Peyer's patch (tissue), 4 donors: ENCODE data around the gene MGMT. TPM values are rescaled to one million over a fixed set of nuclear protein-coding genes. Genes with fewer than 3 reads are reported as not detected.
A peak's percentile ranks its signal among the peaks of the same experiment; 100 is the strongest.

ENCODE experiments used
- DNase-seq, 3 donors: peaks; one replicate each; pipeline ENCODE4 v3.0.0-alpha.2; 2017 to 2019
- H3K27ac ChIP-seq, 4 donors: fragments of 200-600 bp; sonication (generic); one replicate each; pipeline ENCODE4 v1.5.1; 2016 to 2019
- H3K27me3 ChIP-seq, 2 donors: fragments of 200-600 bp; sonication (generic); one replicate each; pipeline ENCODE4 v1.5.1; 2019
- H3K36me3 ChIP-seq, 3 donors: fragments of 200-600 bp; sonication (generic); one replicate each; pipeline ENCODE4 v1.5.1; 2016 to 2019
- H3K4me1 ChIP-seq, 4 donors: fragments of 200-600 bp; sonication (generic); one replicate each; pipeline ENCODE4 v1.5.1; 2016 to 2019
- H3K4me3 ChIP-seq, 4 donors: fragments of 200-600 bp; sonication (generic); 1 replicate in 3 of 4; 2 replicates in 1 of 4; pipeline ENCODE4 v1.5.1; 2016 to 2019; ENCODE audit warnings: mild to moderate bottlenecking in 1 of 4
- H3K9me3 ChIP-seq, 4 donors: fragments of 200-600 bp; sonication (generic); one replicate each; pipeline ENCODE4 v1.5.1; 2016 to 2019; ENCODE audit warnings: mild to moderate bottlenecking in 1 of 4
- POLR2A ChIP-seq, 2 donors: fragments of 450-650 bp; IDR thresholded peaks; one replicate each; pipeline ENCODE4 v1.5.1; 2017; ENCODE audit warnings: antibody characterized with exemption in 2 of 2, mild to moderate bottlenecking in 2 of 2, moderate library complexity in 2 of 2
- total RNA-seq, 4 donors: library from RNA; depleted of rRNA; stranded (reverse); fragments of >200 nt; gene quantifications; one replicate each; pipeline ENCODE4 v1.1.0, GENCODE V29; 2016
- TF ChIP-seq, protein P1 (sequence below), 6 experiments: fragments of 450-650 bp in 4 of 6; fragments of 200-600 bp in 2 of 6; sonication (generic) in 1 of 6; IDR thresholded peaks; one replicate each; pipeline ENCODE4 v1.5.1; 2017 to 2019; ENCODE audit warnings: antibody characterized with exemption in 6 of 6, mild to moderate bottlenecking in 3 of 6, moderate library complexity in 1 of 6

Gene MGMT
- total RNA-seq, 4 donors from 2014 or later = 24.5 to 43.7 (median 35.3) TPM

DNA sequence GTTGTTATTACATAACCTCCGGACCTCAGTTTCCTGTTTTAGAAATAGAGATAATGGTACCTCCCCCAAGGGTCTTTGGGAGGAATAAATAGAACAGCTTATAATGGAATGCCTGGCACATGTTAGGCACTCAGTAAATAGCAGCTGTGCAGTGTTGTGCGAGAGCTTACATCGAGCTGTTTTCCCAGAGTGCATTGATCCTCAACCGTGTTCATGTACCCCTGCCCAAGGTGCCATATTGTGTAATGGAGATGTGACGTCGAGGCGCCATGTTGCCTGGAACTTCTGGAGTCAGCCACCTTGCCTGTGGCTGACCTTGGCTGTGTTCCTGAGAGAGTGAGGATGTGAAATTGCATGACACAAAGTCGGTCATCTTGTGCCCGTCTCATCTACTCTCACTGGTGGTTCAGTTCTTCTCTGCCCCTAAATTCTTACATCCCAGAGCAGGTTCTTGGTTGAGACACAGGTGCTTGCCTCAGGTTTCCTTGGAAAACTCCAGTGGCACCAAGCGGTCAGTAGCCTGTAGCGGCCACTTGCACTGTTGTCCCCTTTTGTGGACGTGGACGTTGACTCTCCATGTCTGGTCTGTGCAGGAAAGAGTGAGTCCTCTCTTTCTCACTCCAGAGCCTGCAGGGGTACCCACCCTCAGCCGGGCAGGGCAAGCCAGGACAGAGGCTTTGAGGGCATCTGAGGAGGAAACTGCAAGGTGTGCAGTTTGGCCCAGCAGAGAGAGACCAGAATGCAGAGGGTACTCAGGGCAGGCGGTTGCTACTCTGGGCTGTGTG, 230.6 kb downstream of the MGMT start:
- no peaks in the 10 kb centered on the region for H3K36me3 ChIP-seq
- no peak for TF ChIP-seq POLR2A (IDR thresholded peaks at IDR 0.05)
- TF ChIP-seq, protein P1, sequence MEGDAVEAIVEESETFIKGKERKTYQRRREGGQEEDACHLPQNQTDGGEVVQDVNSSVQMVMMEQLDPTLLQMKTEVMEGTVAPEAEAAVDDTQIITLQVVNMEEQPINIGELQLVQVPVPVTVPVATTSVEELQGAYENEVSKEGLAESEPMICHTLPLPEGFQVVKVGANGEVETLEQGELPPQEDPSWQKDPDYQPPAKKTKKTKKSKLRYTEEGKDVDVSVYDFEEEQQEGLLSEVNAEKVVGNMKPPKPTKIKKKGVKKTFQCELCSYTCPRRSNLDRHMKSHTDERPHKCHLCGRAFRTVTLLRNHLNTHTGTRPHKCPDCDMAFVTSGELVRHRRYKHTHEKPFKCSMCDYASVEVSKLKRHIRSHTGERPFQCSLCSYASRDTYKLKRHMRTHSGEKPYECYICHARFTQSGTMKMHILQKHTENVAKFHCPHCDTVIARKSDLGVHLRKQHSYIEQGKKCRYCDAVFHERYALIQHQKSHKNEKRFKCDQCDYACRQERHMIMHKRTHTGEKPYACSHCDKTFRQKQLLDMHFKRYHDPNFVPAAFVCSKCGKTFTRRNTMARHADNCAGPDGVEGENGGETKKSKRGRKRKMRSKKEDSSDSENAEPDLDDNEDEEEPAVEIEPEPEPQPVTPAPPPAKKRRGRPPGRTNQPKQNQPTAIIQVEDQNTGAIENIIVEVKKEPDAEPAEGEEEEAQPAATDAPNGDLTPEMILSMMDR (IDR thresholded peaks at IDR 0.05) = no peak
- no peak overlapping the region for H3K27ac ChIP-seq
- no peaks in the 10 kb centered on the region for H3K9me3 ChIP-seq
- H3K4me1 ChIP-seq = no peaks in the 10 kb centered on the region
- H3K27me3 ChIP-seq = no peaks in the 10 kb centered on the region
- no peak overlapping the region for H3K4me3 ChIP-seq
- DNase-seq = no peak

DNA sequence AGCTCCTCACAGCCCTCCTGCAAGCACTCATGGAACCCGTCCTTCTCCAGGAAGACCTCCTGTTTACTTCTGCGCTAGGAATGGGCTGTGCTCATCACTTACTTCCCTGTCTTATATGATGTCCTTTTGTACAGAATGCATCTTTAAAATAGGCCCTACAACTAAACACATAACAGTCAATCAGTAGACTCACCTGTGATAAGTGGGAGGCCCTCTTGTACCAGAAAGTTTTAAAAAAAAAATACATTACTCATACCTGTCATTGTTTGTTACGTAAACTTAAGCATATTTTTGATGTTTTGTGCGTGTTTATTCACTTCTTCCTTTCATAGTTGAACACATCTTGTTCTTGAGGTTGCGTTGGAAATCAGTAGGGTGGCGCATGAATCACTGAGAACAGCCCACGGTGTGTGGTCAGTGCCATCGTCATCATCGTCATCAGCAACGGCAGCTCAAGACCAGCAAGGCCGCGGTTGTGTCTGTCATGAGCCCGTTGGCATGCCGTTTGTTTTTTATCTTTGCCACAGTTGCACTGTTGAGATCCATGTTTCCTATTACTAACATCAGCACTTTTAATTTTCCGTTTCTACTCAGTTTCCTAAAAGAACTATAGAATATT, 232.8 kb downstream of the MGMT start:
- Histone ChIP-seq H3K27ac (no peak overlapping the region), H3K36me3 (no peaks in the 10 kb centered on the region), H3K27me3 (no peaks in the 10 kb centered on the region), H3K9me3 (no peaks in the 10 kb centered on the region), H3K4me1 (no peaks in the 10 kb centered on the region), H3K4me3 (no peak overlapping the region)
- DNase-seq = no peak
- no peak for TF ChIP-seq POLR2A (IDR thresholded peaks at IDR 0.05)
- TF ChIP-seq, protein P1 (IDR thresholded peaks at IDR 0.05) = no peak

DNA sequence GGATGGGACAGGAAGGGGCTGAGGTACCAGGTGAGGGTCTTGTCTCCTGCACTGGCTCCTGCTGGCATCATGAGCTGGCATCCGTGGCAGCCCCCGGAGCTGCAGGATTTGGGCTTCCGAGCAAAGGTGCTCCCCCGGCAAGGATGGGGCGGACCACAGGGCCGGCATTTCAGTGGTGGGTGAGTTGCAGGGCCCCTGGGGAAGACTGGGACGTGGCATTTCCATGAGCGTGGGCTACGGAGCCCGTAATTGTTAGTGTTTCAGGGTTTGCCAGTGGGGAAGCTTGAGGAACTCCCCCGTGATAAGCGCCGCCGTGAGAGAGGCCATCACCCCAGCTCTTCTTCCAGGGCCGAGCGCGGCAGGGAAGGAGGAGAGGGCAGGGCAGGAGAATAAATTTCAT, 235.6 kb downstream of the MGMT start:
- Histone ChIP-seq H3K27ac (no peak overlapping the region), H3K4me1 (no peaks in the 10 kb centered on the region), H3K36me3 (no peaks in the 10 kb centered on the region), H3K4me3 (no peak overlapping the region), H3K27me3 (no peaks in the 10 kb centered on the region), H3K9me3 (no peaks in the 10 kb centered on the region)
- DNase-seq = no peak
- TF ChIP-seq, protein P1 (IDR thresholded peaks at IDR 0.05) = no peak
- TF ChIP-seq POLR2A (IDR thresholded peaks at IDR 0.05) = no peak

DNA sequence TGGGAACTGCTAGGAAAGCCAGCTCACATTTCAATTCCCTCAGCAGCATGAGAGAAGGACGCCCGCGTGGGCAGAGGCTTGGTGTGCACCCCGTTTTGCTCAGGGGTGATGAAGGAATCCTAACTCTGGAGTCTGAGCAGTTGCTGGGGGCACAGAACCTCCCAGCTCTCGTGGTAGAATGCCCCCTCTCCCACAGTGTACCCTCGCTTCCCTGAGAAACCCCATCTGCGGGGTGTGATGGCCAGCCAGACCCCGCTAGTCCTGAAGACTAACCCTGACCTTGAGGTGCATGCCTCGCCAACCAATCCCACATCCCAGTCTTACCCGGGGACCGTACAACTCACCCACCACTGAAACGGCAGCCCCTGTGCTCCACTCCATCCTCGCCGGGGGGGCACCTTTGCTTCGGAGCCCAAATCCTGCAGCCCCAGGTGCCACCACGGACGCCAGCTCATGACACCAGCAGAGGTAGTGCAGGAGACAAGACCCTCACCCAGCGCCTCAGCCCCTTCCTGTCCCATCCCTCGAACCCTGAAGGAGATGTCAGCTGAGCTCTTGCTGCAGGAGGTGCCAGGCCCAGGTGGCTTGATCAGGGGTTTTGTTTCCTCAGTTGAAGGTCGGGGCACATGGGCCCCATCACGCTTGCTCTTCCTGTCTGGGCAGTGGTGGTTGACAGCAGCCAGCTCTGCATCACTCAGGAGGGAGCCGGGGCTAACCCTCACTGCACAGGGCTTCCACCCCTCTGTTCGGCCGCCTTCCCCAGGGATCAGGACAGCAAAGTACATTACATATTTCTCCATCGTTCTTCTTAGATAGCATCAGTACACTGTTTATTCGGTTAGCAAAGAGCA, 236.5 kb downstream of the MGMT start:
- H3K4me3 ChIP-seq = no peak overlapping the region
- no peaks in the 10 kb centered on the region for H3K27me3 ChIP-seq
- H3K9me3 ChIP-seq = no peaks in the 10 kb centered on the region
- no peak overlapping the region for H3K27ac ChIP-seq
- no peaks in the 10 kb centered on the region for H3K36me3 ChIP-seq
- H3K4me1 ChIP-seq = no peaks in the 10 kb centered on the region
- TF ChIP-seq, protein P1 (IDR thresholded peaks at IDR 0.05) = no peak
- TF ChIP-seq POLR2A (IDR thresholded peaks at IDR 0.05) = no peak
- no peak for DNase-seq

DNA sequence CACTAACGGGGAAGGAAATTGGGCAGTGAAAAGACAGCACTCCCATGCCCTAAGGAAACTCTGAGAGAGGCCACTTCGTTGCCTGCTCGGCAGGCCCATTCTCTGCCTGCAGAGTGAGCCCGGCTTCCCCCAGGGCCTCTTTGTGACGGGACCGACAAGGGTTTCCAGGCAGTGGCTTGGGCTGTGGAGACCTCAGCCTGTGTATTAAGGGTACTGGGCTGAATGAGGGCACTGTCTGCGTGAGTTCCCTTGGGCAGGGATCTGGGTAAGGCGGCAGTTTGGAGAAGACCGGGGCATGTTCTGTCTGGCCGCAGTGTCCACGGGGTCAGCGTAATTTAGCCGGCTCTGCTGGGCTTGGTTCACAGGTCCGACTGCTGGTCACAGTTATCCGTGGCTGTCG, 237.2 kb downstream of the MGMT start:
- Histone ChIP-seq H3K4me1 (no peaks in the 10 kb centered on the region), H3K9me3 (no peaks in the 10 kb centered on the region), H3K27ac (no peak overlapping the region), H3K27me3 (no peaks in the 10 kb centered on the region), H3K36me3 (no peaks in the 10 kb centered on the region), H3K4me3 (no peak overlapping the region)
- peak in 1 of 3 donors; percentile 20 for DNase-seq
- TF ChIP-seq, protein P1 (IDR thresholded peaks at IDR 0.05) = no peak
- no peak for TF ChIP-seq POLR2A (IDR thresholded peaks at IDR 0.05)
